H9 (cell line): Measurements from ENCODE around the gene TUNAR. TPM values are rescaled to one million over a fixed set of nuclear protein-coding genes. Genes with fewer than 3 reads are reported as not detected.

Experiments
- DNase-seq: peaks from one replicate; pipeline ENCODE4 v3.0.0-alpha.2; 2017
- H2AFZ ChIP-seq: one replicate; pipeline ENCODE4 v1.6.1; 2013; ENCODE audit warnings: mild to moderate bottlenecking, low read length, control low read depth, moderate library complexity
- H2AK5ac ChIP-seq: 2 replicates; pipeline ENCODE4 v1.6.1; 2013; ENCODE audit warnings: low read length, control low read depth, mixed read lengths; ENCODE audit not compliant: insufficient read length
- H2BK120ac ChIP-seq: one replicate; pipeline ENCODE4 v1.6.1; 2013; ENCODE audit warnings: low read depth, mild to moderate bottlenecking, low read length, control low read depth, inconsistent platforms; ENCODE audit not compliant: poor library complexity, severe bottlenecking
- H2BK12ac ChIP-seq: 2 replicates; pipeline ENCODE4 v1.6.1; 2013; ENCODE audit warnings: low read length, control low read depth, mixed read lengths, low read depth; ENCODE audit not compliant: insufficient read length
- H2BK15ac ChIP-seq: 2 replicates; pipeline ENCODE4 v1.6.1; 2013; ENCODE audit warnings: low read depth, low read length, control low read depth
- H2BK20ac ChIP-seq: one replicate; pipeline ENCODE4 v1.6.1; 2013; ENCODE audit warnings: low read depth, mild to moderate bottlenecking, low read length, control low read depth, inconsistent platforms; ENCODE audit not compliant: poor library complexity, severe bottlenecking
- H2BK5ac ChIP-seq: 2 replicates; pipeline ENCODE4 v1.6.1; 2013; ENCODE audit warnings: low read length, control low read depth, mixed read lengths; ENCODE audit not compliant: insufficient read length
- H3K14ac ChIP-seq: 2 replicates; pipeline ENCODE4 v1.6.1; 2013; ENCODE audit warnings: low read length, control low read depth; ENCODE audit not compliant: insufficient read depth
- H3K18ac ChIP-seq: 2 replicates; pipeline ENCODE4 v1.6.1; 2013; ENCODE audit warnings: low read depth, mild to moderate bottlenecking, mixed read lengths, low read length, control low read depth; ENCODE audit not compliant: insufficient read length
- H3K23ac ChIP-seq: 2 replicates; pipeline ENCODE4 v1.6.1; 2013; ENCODE audit warnings: low read length, control low read depth, mixed read lengths, low read depth; ENCODE audit not compliant: insufficient read length
- H3K23me2 ChIP-seq: 2 replicates; pipeline ENCODE4 v1.6.1; 2013; ENCODE audit warnings: low read depth, mild to moderate bottlenecking, mixed read lengths, low read length, control low read depth; ENCODE audit not compliant: insufficient read length, poor library complexity, severe bottlenecking
- H3K27ac ChIP-seq: 2 replicates; pipeline ENCODE4 v1.5.1; 2013; ENCODE audit warnings: low read length, control low read depth, mixed read lengths, low read depth; ENCODE audit not compliant: insufficient read length
- H3K27me3 ChIP-seq: 2 replicates; pipeline ENCODE4 v1.6.1; 2013; ENCODE audit warnings: low read length, control low read depth, inconsistent platforms; ENCODE audit not compliant: insufficient read depth
- H3K4ac ChIP-seq: 2 replicates; pipeline ENCODE4 v1.6.1; 2013; ENCODE audit warnings: low read depth, mild to moderate bottlenecking, control low read depth, inconsistent platforms, low read length, moderate library complexity
- H3K4me1 ChIP-seq: 2 replicates; pipeline ENCODE4 v1.6.1; 2013; ENCODE audit warnings: low read length, control low read depth, inconsistent platforms; ENCODE audit not compliant: insufficient read depth
- H3K4me2 ChIP-seq: 2 replicates; pipeline ENCODE4 v1.6.1; 2013; ENCODE audit warnings: low read length, control low read depth, mixed read lengths; ENCODE audit not compliant: insufficient read length, insufficient read depth
- H3K56ac ChIP-seq: 2 replicates; pipeline ENCODE4 v1.6.1; 2013; ENCODE audit warnings: low read depth, mild to moderate bottlenecking, mixed read lengths, low read length, control low read depth; ENCODE audit not compliant: insufficient read length
- H3K79me1 ChIP-seq: 2 replicates; pipeline ENCODE4 v1.6.1; 2013; ENCODE audit warnings: low read depth, mild to moderate bottlenecking, moderate library complexity, low read length, control low read depth, inconsistent platforms; ENCODE audit not compliant: insufficient read depth, poor library complexity, severe bottlenecking
- H3K79me2 ChIP-seq: 2 replicates; pipeline ENCODE4 v1.6.1; 2013; ENCODE audit warnings: low read length, control low read depth, inconsistent platforms; ENCODE audit not compliant: insufficient read depth
- H3K9ac ChIP-seq: 2 replicates; pipeline ENCODE4 v1.6.1; 2013; ENCODE audit warnings: low read length, control low read depth, mixed read lengths; ENCODE audit not compliant: insufficient read length; ENCODE audit errors: extremely low read depth
- H3K9me3 ChIP-seq: one replicate; pipeline ENCODE4 v1.6.1; 2013; ENCODE audit warnings: low read depth, low read length, inconsistent platforms; ENCODE audit not compliant: control insufficient read depth
- H3T11ph ChIP-seq: one replicate; pipeline ENCODE4 v1.6.1; 2013; ENCODE audit warnings: mild to moderate bottlenecking, low read length, control low read depth, inconsistent platforms
- H4K20me1 ChIP-seq: one replicate; pipeline ENCODE4 v1.6.1; 2013; ENCODE audit not compliant: control insufficient read depth, insufficient read length, insufficient read depth
- H4K5ac ChIP-seq: 2 replicates; pipeline ENCODE4 v1.6.1; 2013; ENCODE audit warnings: low read depth, mild to moderate bottlenecking, mixed read lengths, low read length, control low read depth; ENCODE audit not compliant: insufficient read length
- H4K8ac ChIP-seq: replicated peaks from 2 replicates; pipeline ENCODE4 v1.6.1; 2013; ENCODE audit warnings: low read length, control low read depth, mixed read lengths, low read depth; ENCODE audit not compliant: insufficient read length
- H4K91ac ChIP-seq: 2 replicates; pipeline ENCODE4 v1.6.1; 2013; ENCODE audit warnings: low read depth, mild to moderate bottlenecking, moderate library complexity, mixed read lengths, low read length, control low read depth; ENCODE audit not compliant: insufficient read length
- H3K27ac Mint-ChIP-seq, 3 experiments: 2 replicates in 2 of 3; 3 replicates in 1 of 3; pipeline ENCODE4 v1.8.0; 2020 to 2021; ENCODE audit warnings: mixed read lengths in 3 of 3, mild to moderate bottlenecking in 1 of 3, moderate library complexity in 1 of 3
- H3K27me3 Mint-ChIP-seq: 2 replicates; pipeline ENCODE4 v1.8.0; 2021; ENCODE audit warnings: low read depth, mild to moderate bottlenecking, moderate library complexity, mixed read lengths
- H3K36me3 Mint-ChIP-seq, 3 experiments: 2 replicates in 2 of 3; 3 replicates in 1 of 3; pipeline ENCODE4 v1.8.0; 2020 to 2021; ENCODE audit warnings: low read depth in 3 of 3, mixed read lengths in 3 of 3; ENCODE audit not compliant: insufficient read depth in 1 of 3
- H3K4me1 Mint-ChIP-seq, 2 experiments: 2 replicates each; pipeline ENCODE4 v1.8.0; 2020; ENCODE audit warnings: mixed read lengths in 2 of 2
- H3K4me3 Mint-ChIP-seq, 2 experiments: 2 replicates in 1 of 2; 3 replicates in 1 of 2; pipeline ENCODE4 v1.8.0; 2020 to 2021; ENCODE audit warnings: mild to moderate bottlenecking in 2 of 2, mixed read lengths in 2 of 2, moderate library complexity in 1 of 2
- H3K9me3 Mint-ChIP-seq, 2 experiments: 2 replicates in 1 of 2; 3 replicates in 1 of 2; pipeline ENCODE4 v1.8.0; 2020; ENCODE audit warnings: mild to moderate bottlenecking in 2 of 2, mixed read lengths in 2 of 2, moderate library complexity in 1 of 2
- WGBS: extraction: QIAGEN DNeasy Blood & Tissue Kit; methylation state at CpG from one replicate; pipeline ENCODE4 v1.1.7; 2013; ENCODE audit warnings: missing lambda C conversion rate, low lambda C conversion rate, mixed read lengths; ENCODE audit not compliant: insufficient read length; ENCODE audit errors: extremely low coverage; 5-methylcytosine and 5-hydroxymethylcytosine counted together
- total RNA-seq: library from RNA; stranded (reverse); gene quantifications from 2 replicates; pipeline ENCODE4 v1.2.1, GENCODE V29; 2021
- TF ChIP-seq, protein P1 (sequence below): fragments of 200-600 bp; sonication (generic); conservative IDR thresholded peaks from 3 replicates; pipeline ENCODE4 v1.8.0; 2021; ENCODE audit warnings: antibody characterized with exemption, mild to moderate bottlenecking

The TUNAR gene
- total RNA-seq, 1 experiment from 2014 or later: 26.2 TPM

- Histone ChIP-seq H2BK5ac (no peak overlapping the region), H2BK15ac (no peak overlapping the region), H3K27me3 (no peaks in the 10 kb centered on the region), H3K23me2 (no peaks in the 10 kb centered on the region), H3K14ac (no peak overlapping the region), H4K91ac (no peak overlapping the region), H2AFZ (no peak overlapping the region), H3K23ac (no peak overlapping the region), H3K27ac (no peak overlapping the region), H3K4me1 (no peaks in the 10 kb centered on the region), H3K79me1 (no peaks in the 10 kb centered on the region), H3K18ac (no peak overlapping the region), H3K56ac (no peak overlapping the region), H2BK12ac (no peak overlapping the region), H3K4me2 (no peak overlapping the region), H3K9me3 (no peaks in the 10 kb centered on the region), H4K5ac (no peak overlapping the region), H2BK120ac (no peak overlapping the region), H4K20me1 (no peaks in the 10 kb centered on the region), H2AK5ac (no peak overlapping the region), H2BK20ac (no peak overlapping the region), H3K9ac (no peak overlapping the region), H3K4ac (no peak overlapping the region), H3K79me2 (no peaks in the 10 kb centered on the region), H4K8ac (no peak overlapping the region), H3T11ph (no peak overlapping the region)
- no peak overlapping the region for H3K4me3 Mint-ChIP-seq
- H3K4me1 Mint-ChIP-seq: peaks cover 28 to 30% of the 10 kb centered on the region in 2 experiments
- peak overlapping the region in 2 of 3 experiments; percentile 28 to 51; a peak in 2 of 7 replicates for H3K27ac Mint-ChIP-seq
- no CpG with 5 or more reads among the region's 5 CpGs for WGBS
- H3K9me3 Mint-ChIP-seq: no peaks in the 10 kb centered on the region
- TF ChIP-seq, protein P1, sequence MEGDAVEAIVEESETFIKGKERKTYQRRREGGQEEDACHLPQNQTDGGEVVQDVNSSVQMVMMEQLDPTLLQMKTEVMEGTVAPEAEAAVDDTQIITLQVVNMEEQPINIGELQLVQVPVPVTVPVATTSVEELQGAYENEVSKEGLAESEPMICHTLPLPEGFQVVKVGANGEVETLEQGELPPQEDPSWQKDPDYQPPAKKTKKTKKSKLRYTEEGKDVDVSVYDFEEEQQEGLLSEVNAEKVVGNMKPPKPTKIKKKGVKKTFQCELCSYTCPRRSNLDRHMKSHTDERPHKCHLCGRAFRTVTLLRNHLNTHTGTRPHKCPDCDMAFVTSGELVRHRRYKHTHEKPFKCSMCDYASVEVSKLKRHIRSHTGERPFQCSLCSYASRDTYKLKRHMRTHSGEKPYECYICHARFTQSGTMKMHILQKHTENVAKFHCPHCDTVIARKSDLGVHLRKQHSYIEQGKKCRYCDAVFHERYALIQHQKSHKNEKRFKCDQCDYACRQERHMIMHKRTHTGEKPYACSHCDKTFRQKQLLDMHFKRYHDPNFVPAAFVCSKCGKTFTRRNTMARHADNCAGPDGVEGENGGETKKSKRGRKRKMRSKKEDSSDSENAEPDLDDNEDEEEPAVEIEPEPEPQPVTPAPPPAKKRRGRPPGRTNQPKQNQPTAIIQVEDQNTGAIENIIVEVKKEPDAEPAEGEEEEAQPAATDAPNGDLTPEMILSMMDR: no peak
- H3K36me3 Mint-ChIP-seq: peaks cover 7 to 20% (median 10%) of the 10 kb centered on the region in 3 experiments; a peak in 5 of 7 replicates
- DNase-seq: no peak
- H3K27me3 Mint-ChIP-seq: no peaks in the 10 kb centered on the region
Measured at GRCh38 chr14:95903165-95903564, 26.5 kb downstream of the TUNAR start.
